Cardiac muscle cell (in vitro differentiated cells and primary cell): Measurements from ENCODE around the gene CHPF. TPM values are rescaled to one million over a fixed set of nuclear protein-coding genes. Genes with fewer than 3 reads are reported as not detected.

Experiments
- DNase-seq, 2 donors: peaks; one replicate each; pipeline versions ENCODE4 v3.0.0 to v3.0.0-alpha.2; 2010 to 2017; ENCODE audit warnings: low read depth in 1 of 2, low spot score in 1 of 2
- H3K27ac ChIP-seq: fragments of 200-600 bp; sonication (generic); 2 replicates; pipeline ENCODE4 v1.5.1; 2016
- H3K27me3 ChIP-seq: fragments of 200-600 bp; sonication (generic); 2 replicates; pipeline ENCODE4 v1.6.0; 2016; ENCODE audit warnings: control low read depth
- H3K36me3 ChIP-seq: fragments of 200-600 bp; sonication (generic); 2 replicates; pipeline ENCODE4 v1.5.1; 2016; ENCODE audit warnings: control low read depth
- H3K4me1 ChIP-seq: fragments of 200-600 bp; sonication (generic); 2 replicates; pipeline ENCODE4 v1.8.1; 2017; ENCODE audit warnings: low read depth, mild to moderate bottlenecking, mixed run types
- H3K4me3 ChIP-seq: fragments of 200-600 bp; sonication (generic); 2 replicates; pipeline ENCODE4 v1.5.1; 2016; ENCODE audit warnings: mild to moderate bottlenecking
- H3K9me3 ChIP-seq: fragments of 200-600 bp; sonication (generic); 2 replicates; pipeline ENCODE4 v1.5.1; 2017; ENCODE audit warnings: low read depth, mild to moderate bottlenecking, control low read depth
- polyA plus RNA-seq: library from polyadenylated mRNA; unstranded; fragments of >200 nt; fragmentation: Nextera tagmentation; extraction: Ambion mirVana; gene quantifications from 2 replicates; pipeline ENCODE4 v1.2.1, GENCODE V29; 2016
- total RNA-seq: library from RNA; depleted of rRNA; stranded (reverse); fragments of >200 nt; gene quantifications from 2 replicates; pipeline ENCODE4 v1.2.3, GENCODE V29; 2016
- TF ChIP-seq, protein P1 (sequence below): IDR thresholded peaks from 2 replicates; pipeline ENCODE4 v1.5.1; 2012; ENCODE audit warnings: low read depth, mild to moderate bottlenecking, low read length

Gene CHPF
- total and polyA plus RNA-seq, 2 experiments from 2014 or later, result 208 to 301 TPM

- no peak for DNase-seq
- no peaks in the 10 kb centered on the region for H3K27me3 ChIP-seq
- no peak overlapping the region for H3K27ac ChIP-seq
- H3K9me3 ChIP-seq, result no peaks in the 10 kb centered on the region
- H3K4me1 ChIP-seq, result peaks cover 22% of the 10 kb centered on the region
- TF ChIP-seq, protein P1, sequence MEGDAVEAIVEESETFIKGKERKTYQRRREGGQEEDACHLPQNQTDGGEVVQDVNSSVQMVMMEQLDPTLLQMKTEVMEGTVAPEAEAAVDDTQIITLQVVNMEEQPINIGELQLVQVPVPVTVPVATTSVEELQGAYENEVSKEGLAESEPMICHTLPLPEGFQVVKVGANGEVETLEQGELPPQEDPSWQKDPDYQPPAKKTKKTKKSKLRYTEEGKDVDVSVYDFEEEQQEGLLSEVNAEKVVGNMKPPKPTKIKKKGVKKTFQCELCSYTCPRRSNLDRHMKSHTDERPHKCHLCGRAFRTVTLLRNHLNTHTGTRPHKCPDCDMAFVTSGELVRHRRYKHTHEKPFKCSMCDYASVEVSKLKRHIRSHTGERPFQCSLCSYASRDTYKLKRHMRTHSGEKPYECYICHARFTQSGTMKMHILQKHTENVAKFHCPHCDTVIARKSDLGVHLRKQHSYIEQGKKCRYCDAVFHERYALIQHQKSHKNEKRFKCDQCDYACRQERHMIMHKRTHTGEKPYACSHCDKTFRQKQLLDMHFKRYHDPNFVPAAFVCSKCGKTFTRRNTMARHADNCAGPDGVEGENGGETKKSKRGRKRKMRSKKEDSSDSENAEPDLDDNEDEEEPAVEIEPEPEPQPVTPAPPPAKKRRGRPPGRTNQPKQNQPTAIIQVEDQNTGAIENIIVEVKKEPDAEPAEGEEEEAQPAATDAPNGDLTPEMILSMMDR, result no peak
- H3K36me3 ChIP-seq, result no peaks in the 10 kb centered on the region
- no peak overlapping the region for H3K4me3 ChIP-seq
Measured at GRCh38 chr2:219506153-219506801, 37.3 kb downstream of the CHPF start.

- peaks cover 17% of the 10 kb centered on the region for H3K4me1 ChIP-seq
- TF ChIP-seq, protein P1, result no peak
- no peaks in the 10 kb centered on the region for H3K36me3 ChIP-seq
Measured at GRCh38 chr2:219505585-219505984, 38.0 kb downstream of the CHPF start.

DNA sequence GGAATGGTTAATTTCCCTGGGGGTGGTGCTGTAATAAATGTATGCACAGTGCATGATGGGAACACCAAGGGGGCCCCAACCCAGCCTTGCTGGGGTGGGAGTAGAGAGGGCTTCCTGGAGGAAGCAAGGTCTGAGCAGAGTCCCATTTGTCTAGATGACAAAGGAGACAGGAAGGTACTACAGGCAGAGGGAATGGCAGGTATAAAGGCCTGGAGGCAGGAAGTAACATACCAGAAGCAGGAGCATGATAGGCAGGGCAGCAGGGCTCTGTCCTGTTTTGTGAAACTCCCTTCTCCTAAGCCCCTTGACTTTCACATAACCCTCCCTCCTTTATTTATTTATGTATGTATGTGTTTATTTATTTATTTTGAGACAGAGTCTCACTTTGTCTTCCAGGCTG lies 41.0 kb downstream of the CHPF start:
- Histone ChIP-seq H3K27ac (no peak overlapping the region), H3K36me3 (no peaks in the 10 kb centered on the region), H3K4me1 (peaks cover 13% of the 10 kb centered on the region), H3K9me3 (no peaks in the 10 kb centered on the region), H3K27me3 (no peaks in the 10 kb centered on the region), H3K4me3 (no peak overlapping the region)
- TF ChIP-seq, protein P1, result no peak
- no peak for DNase-seq

More at GRCh38 chr2:219505585-219505984, 38.0 kb downstream of the CHPF start:
- no peak overlapping the region for H3K27ac ChIP-seq
- no peak for DNase-seq
- no peaks in the 10 kb centered on the region for H3K9me3 ChIP-seq
- H3K27me3 ChIP-seq, result no peaks in the 10 kb centered on the region
- H3K4me3 ChIP-seq, result no peak overlapping the region

DNA sequence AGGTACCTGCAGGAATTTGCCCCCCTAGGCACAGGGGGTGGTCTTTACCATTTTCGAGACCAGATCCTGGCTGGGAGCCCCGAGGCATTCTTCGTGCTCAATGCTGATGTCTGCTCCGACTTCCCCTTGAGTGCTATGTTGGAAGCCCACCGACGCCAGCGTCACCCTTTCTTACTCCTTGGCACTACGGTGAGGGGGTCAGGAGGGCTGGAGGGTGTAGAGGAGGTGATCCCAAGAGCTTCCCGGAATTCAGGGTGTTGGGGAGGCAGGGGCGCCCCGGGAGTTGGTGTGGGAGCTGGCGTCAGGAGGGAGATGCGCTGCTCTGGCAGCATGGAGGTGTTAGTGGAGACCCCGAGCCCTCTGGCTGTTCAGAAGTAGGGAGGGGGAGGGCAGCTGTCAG lies 41.8 kb downstream of the CHPF start:
- no peaks in the 10 kb centered on the region for H3K9me3 ChIP-seq
- H3K36me3 ChIP-seq, result no peaks in the 10 kb centered on the region
- no peak overlapping the region for H3K27ac ChIP-seq
- no peak for DNase-seq
- H3K27me3 ChIP-seq, result peaks cover 5% of the 10 kb centered on the region
- H3K4me1 ChIP-seq, result peaks cover 13% of the 10 kb centered on the region
- TF ChIP-seq, protein P1, result no peak
- H3K4me3 ChIP-seq, result no peak overlapping the region

- no peak overlapping the region for H3K4me3 ChIP-seq
- H3K27ac ChIP-seq, result no peak overlapping the region
- H3K36me3 ChIP-seq, result no peaks in the 10 kb centered on the region
- DNase-seq, result no peak
- peaks cover 8% of the 10 kb centered on the region for H3K27me3 ChIP-seq
- TF ChIP-seq, protein P1, result peak; percentile 26
- peaks cover 25% of the 10 kb centered on the region for H3K4me1 ChIP-seq
- H3K9me3 ChIP-seq, result no peaks in the 10 kb centered on the region
Measured at GRCh38 chr2:219500135-219500534, 43.5 kb downstream of the CHPF start.

DNA sequence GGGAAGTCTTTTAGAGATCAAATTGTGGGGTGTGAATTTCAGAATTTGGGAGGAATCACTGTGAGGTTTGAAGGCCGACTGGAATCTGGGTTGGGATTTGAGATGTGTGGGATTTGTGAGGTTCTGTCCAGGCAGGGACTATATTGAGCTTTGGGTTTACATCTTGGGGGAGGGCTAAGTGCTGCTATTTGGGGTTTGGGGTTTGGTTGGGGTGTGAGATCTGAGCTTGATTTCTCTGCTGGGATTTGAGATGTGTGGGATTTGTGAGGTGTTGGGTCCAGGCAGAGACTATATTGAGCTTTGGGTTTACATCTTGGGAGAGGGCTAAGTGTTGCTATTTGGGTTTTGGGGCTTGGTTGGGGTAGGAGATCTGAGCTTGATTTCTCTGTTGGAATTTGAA lies 44.1 kb downstream of the CHPF start:
- no peaks in the 10 kb centered on the region for H3K9me3 ChIP-seq
- H3K36me3 ChIP-seq, result no peaks in the 10 kb centered on the region
- peaks cover 29% of the 10 kb centered on the region for H3K4me1 ChIP-seq
- DNase-seq, result no peak
- TF ChIP-seq, protein P1, result no peak
- H3K27me3 ChIP-seq, result peaks cover 8% of the 10 kb centered on the region
- H3K4me3 ChIP-seq, result peak overlapping the region; percentile 39
- no peak overlapping the region for H3K27ac ChIP-seq
